ENCODE measurements around the gene TRAPPC2L. TPM values are rescaled to one million over a fixed set of nuclear protein-coding genes. Genes with fewer than 3 reads are reported as not detected.

Gene TRAPPC2L
- total and polyA plus RNA-seq, 2 of the 13 experiments (the other 11 are each of a cell fraction or from before 2014, with no cell fraction given), result 96.3 to 107 TPM

DNA sequence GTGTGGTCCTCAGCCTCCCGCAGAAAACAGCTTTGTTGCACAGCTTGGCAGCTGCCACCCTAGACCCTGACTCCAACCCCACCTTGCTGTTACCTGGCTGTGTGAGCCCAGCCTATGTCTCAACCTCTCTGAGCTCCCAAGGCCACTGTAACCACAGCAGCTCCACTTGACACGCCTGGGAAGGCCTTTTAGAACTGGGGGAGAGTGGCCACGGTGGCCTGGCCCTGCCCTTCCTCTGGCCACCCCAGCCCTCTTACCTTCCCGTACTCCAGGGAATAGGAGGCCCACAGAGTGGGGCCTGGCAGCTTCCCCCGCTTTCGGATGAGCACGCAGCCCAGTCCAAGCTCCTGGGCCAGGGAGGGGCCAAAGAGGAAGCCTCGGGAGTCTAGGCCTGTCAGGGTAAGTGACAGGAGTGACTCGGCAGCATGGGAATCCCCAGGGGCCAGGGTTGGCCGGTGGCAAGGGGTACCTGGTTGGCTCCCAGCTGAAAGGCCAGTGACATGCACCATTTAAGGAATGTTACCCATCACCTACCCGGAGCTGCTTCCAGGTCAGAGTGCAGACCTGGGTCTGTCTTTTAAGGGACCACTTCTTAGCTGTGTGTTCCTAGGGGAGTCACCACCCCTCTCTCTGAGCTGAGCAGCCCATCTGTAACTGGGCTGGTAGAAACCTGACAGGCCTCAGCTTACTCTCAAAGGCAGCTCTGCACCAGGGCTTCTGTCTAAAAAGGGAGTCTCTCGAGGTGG, 46.6 kb upstream of the TRAPPC2L start:
- H3K79me2 ChIP-seq (ENCODE audit: insufficient read depth, low read length), result peaks cover 22% of the 10 kb centered on the region
- H4K20me1 ChIP-seq (ENCODE audit: insufficient read depth, low read length), result peaks cover 14% of the 10 kb centered on the region; the same call in 1 of the 2 replicates
- no peaks in the 10 kb centered on the region for H3K9me3 ChIP-seq (ENCODE audit: low read length)
- H3K36me3 ChIP-seq (replicated peaks in 1 of 2; ENCODE audit: control insufficient read depth in 1 of 2, insufficient read depth in 2 of 2, low read length in 2 of 2), result peaks cover 13 to 43% of the 10 kb centered on the region in 2 experiments
- in situ Hi-C loops (cut with HindIII; ENCODE audit: extremely low pct_ligation_motif_present, low pct_unique_long_range_greater_than_20kb), result loop anchor here (5.0 kb wide), 1 partner anchor 47 kb away; the partner anchor contains the start of genes GALNS and TRAPPC2L
- POLR2A ChIA-PET, result interaction anchor here (1.5 to 4.9 kb wide), 9 partner anchors 10 to 407 kb away, joined by 3 to 36 read pairs (median 11); partner anchors contain the start of genes CDH15, GALNS, PIEZO1 and TRAPPC2L
- H3K27me3 ChIP-seq (ENCODE audit: control insufficient read depth in 1 of 2, insufficient read depth in 2 of 2, low read length in 2 of 2), result no peaks in the 10 kb centered on the region
- ATAC-seq (peak; percentile 0; the same call in 2 of the 3 replicates), DNase-seq (ENCODE audit: low spot score) (no peak), FAIRE-seq (no peak)
- peak overlapping the region; percentile 98 for H3K4me2 ChIP-seq (ENCODE audit: low read depth, low read length)
- H3K27ac ChIP-seq (ENCODE audit: extremely low read length, insufficient read depth, low read length), result peak overlapping the region; percentile 76
- no peak overlapping the region for H2AFZ ChIP-seq (ENCODE audit: low read length)
- BruUV-seq (replicated peaks), result no TSS peak
- peaks cover 29% of the 10 kb centered on the region for H3K4me1 ChIP-seq (ENCODE audit: insufficient read depth, low read length)
- CTCF ChIA-PET (ENCODE audit: low intra/inter-chr PET ratio, low total read pairs), result no interaction called here
- H3K4me3 ChIP-seq (replicated peaks in 1 of 3; ENCODE audit: insufficient read depth in 1 of 3, low read depth in 2 of 3, low read length in 3 of 3), result peak overlapping the region; percentile 72 to 90 (median 74)
- H3K9ac ChIP-seq (ENCODE audit: insufficient read depth, low read depth, low read length), result peak overlapping the region; percentile 90
- intact Hi-C loops (cut with micrococcal nuclease; ENCODE audit: unreplicated experiment), result loop anchor here (5.0 kb wide), 1 partner anchor 53 kb away; no protein-coding TSS in a partner anchor
- 50% methylated on average over 12 of the region's 12 CpGs for WGBS (ENCODE audit: low lambda C conversion rate)
- TF ChIP-seq NR2C2 (CRISPR knock-in tag; IDR thresholded peaks at IDR 0.05; ENCODE audit: borderline replicate concordance) (peak; percentile 58), ZNF33B (CRISPR knock-in tag; IDR thresholded peaks at IDR 0.05) (0 out of 2 replicates have a peak, but pooled peaks have one; percentile 17), ATF7-NPFF (CRISPR knock-in tag; IDR thresholded peaks at IDR 0.05; ENCODE audit: low read depth) (no peak), POLR2A (IDR thresholded peaks at IDR 0.05; ENCODE audit: insufficient read depth in 1 of 2, low read depth in 2 of 2, low read length in 2 of 2) (peak in 1 of 2 experiments; percentile 49; a peak in 1 of 4 replicates), DZIP1 (CRISPR knock-in tag; IDR thresholded peaks at IDR 0.05) (0 out of 2 replicates have a peak, but pooled peaks have one; percentile 3), RCOR2 (CRISPR knock-in tag; IDR thresholded peaks at IDR 0.05) (0 out of 2 replicates have a peak, but pooled peaks have one; percentile 18), POLR2AphosphoS2 (IDR thresholded peaks at IDR 0.05; ENCODE audit: low read depth, low read length) (0 out of 2 replicates have a peak, but pooled peaks have one; percentile 42), LCORL (IDR thresholded peaks at IDR 0.05) (no peak), LCORL (CRISPR knock-in tag; IDR thresholded peaks at IDR 0.05) (0 out of 2 replicates have a peak, but pooled peaks have one; percentile 6), ZNF768 (CRISPR knock-in tag; IDR thresholded peaks at IDR 0.05) (peak; percentile 99), ZNF274 (CRISPR knock-in tag; IDR thresholded peaks at IDR 0.05) (no peak; the same call in 1 of the 2 replicates), ZNF333 (CRISPR knock-in tag; IDR thresholded peaks at IDR 0.05; ENCODE audit: borderline replicate concordance) (peak; percentile 74; the same call in 1 of the 2 replicates), ZC3H4 (CRISPR knock-in tag; IDR thresholded peaks at IDR 0.05; ENCODE audit: borderline replicate concordance) (0 out of 2 replicates have a peak, but pooled peaks have one; percentile 67), HIVEP1 (CRISPR knock-in tag; IDR thresholded peaks at IDR 0.05) (peak; percentile 23; the same call in 1 of the 2 replicates), ZNF558 (CRISPR knock-in tag; IDR thresholded peaks at IDR 0.05; ENCODE audit: borderline replicate concordance) (no peak), ZNF451 (CRISPR knock-in tag; IDR thresholded peaks at IDR 0.05) (no peak)
- TF ChIP-seq, protein P1, sequence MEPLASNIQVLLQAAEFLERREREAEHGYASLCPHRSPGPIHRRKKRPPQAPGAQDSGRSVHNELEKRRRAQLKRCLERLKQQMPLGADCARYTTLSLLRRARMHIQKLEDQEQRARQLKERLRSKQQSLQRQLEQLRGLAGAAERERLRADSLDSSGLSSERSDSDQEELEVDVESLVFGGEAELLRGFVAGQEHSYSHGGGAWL (CRISPR knock-in tag; IDR thresholded peaks at IDR 0.05), result no peak
- TF ChIP-seq, protein P2, sequence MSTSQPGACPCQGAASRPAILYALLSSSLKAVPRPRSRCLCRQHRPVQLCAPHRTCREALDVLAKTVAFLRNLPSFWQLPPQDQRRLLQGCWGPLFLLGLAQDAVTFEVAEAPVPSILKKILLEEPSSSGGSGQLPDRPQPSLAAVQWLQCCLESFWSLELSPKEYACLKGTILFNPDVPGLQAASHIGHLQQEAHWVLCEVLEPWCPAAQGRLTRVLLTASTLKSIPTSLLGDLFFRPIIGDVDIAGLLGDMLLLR (CRISPR knock-in tag; IDR thresholded peaks at IDR 0.05), result 0 out of 2 replicates have a peak, but pooled peaks have one; percentile 0

Measured in HepG2 (cell line).